ENCODE data around the gene WNK2. TPM values are rescaled to one million over a fixed set of nuclear protein-coding genes. Genes with fewer than 3 reads are reported as not detected.

The WNK2 gene
- total and polyA plus RNA-seq, 5 donors: 167 to 322 (median 246) TPM

- intact Hi-C loops (cut with DNase I): no loop called here
- 54% methylated on average over 17 of the region's 17 CpGs for WGBS
- Histone ChIP-seq H3K4me3 (ENCODE audit: low read length) (no peak overlapping the region), H3K9me3 (ENCODE audit: control insufficient read depth, low read length) (no peaks in the 10 kb centered on the region), H3K27ac (ENCODE audit: low read length) (no peak overlapping the region), H3K27me3 (ENCODE audit: control insufficient read depth, insufficient read depth) (no peaks in the 10 kb centered on the region), H3K4me1 (ENCODE audit: control insufficient read depth, insufficient read depth, low read length) (peaks cover 1% of the 10 kb centered on the region)
- DNase-seq: no peak
- ATAC-seq: no peak
These were observed 113.0 kb downstream of the WNK2 start for GRCh38 chr9:93296889-93297480.

GRCh38 chr9:93297659-93298497, 113.9 kb downstream of the WNK2 start:
- peak in 2 of 3 donors; percentile 49 to 61 for DNase-seq

GRCh38 chr9:93298498-93299417, 114.8 kb downstream of the WNK2 start:
- peaks cover 1% of the 10 kb centered on the region for H3K4me1 ChIP-seq (ENCODE audit: control insufficient read depth, insufficient read depth, low read length)
- no peak overlapping the region for H3K27ac ChIP-seq (ENCODE audit: low read length)
- H3K4me3 ChIP-seq (ENCODE audit: low read length): no peak overlapping the region
- DNase-seq (peak in 1 of 3 donors; percentile 56), ATAC-seq (peak in 1 of 2 donors; percentile 4)
- no peaks in the 10 kb centered on the region for H3K27me3 ChIP-seq (ENCODE audit: control insufficient read depth, insufficient read depth)
- 71% methylated on average over 26 of the region's 26 CpGs for WGBS
- intact Hi-C loops (cut with DNase I): no loop called here
- H3K9me3 ChIP-seq (ENCODE audit: control insufficient read depth, low read length): no peaks in the 10 kb centered on the region

More at GRCh38 chr9:93297659-93298497, 113.9 kb downstream of the WNK2 start:
- intact Hi-C loops (cut with DNase I): no loop called here
- Histone ChIP-seq H3K9me3 (ENCODE audit: control insufficient read depth, low read length) (no peaks in the 10 kb centered on the region), H3K4me1 (ENCODE audit: control insufficient read depth, insufficient read depth, low read length) (peaks cover 1% of the 10 kb centered on the region), H3K27ac (ENCODE audit: low read length) (no peak overlapping the region), H3K27me3 (ENCODE audit: control insufficient read depth, insufficient read depth) (no peaks in the 10 kb centered on the region), H3K4me3 (ENCODE audit: low read length) (no peak overlapping the region)
- 67% methylated on average over 33 of the region's 33 CpGs for WGBS
- no peak for ATAC-seq

DNA sequence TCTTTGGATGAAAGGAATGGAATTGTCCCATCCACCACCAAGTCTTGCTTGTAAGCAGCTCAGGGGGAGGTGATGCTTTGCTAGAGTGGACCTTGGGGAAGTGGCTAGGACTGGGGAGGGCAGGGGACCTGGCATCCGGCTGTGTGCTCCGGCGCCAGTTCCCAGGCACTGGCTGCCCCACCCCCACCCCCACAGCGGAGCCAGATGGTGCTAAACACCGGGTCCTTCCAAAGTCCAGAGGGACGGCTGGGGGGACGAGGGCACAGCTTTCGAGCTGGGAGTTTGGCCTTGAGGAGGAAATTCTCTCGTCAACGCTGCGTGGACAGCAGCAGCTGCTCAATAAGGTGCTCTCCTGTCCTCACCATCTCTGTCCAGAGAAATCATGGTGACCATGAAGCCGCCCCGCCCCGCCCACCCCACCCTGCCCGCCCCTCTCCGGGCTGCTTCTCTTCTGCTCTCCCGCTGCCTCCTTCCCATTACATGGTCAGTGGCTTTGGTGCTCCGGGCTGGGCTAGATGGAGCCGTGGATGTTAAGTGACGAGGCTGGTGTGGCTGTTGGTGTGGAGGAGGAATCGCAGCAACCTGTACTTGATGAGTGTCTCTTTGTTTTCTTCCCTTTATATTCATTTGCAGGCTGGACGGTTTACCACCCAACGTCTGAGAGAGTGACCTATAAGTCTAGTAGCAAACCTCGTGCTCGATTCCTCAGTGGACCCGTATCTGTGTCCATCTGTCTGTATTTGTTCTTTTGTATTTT, 115.7 kb downstream of the WNK2 start:
- intact Hi-C loops (cut with DNase I): loop anchor here in 3 of 4 donors (5.0 to 10.0 kb wide), 3 partner anchors 137 to 195 kb away; no protein-coding TSS in a partner anchor
- Histone ChIP-seq H3K4me3 (ENCODE audit: low read length) (no peak overlapping the region), H3K27ac (ENCODE audit: low read length) (no peak overlapping the region), H3K9me3 (ENCODE audit: control insufficient read depth, low read length) (no peaks in the 10 kb centered on the region), H3K27me3 (ENCODE audit: control insufficient read depth, insufficient read depth) (no peaks in the 10 kb centered on the region), H3K4me1 (ENCODE audit: control insufficient read depth, insufficient read depth, low read length) (peaks cover 1% of the 10 kb centered on the region)
- WGBS: 70% methylated on average over 26 of the region's 26 CpGs
- DNase-seq (peak in 1 of 3 donors; percentile 63), ATAC-seq (peak; percentile 12 to 37)

- Histone ChIP-seq H3K27me3 (ENCODE audit: control insufficient read depth, insufficient read depth) (no peaks in the 10 kb centered on the region), H3K4me1 (ENCODE audit: control insufficient read depth, insufficient read depth, low read length) (peaks cover 1% of the 10 kb centered on the region), H3K4me3 (ENCODE audit: low read length) (no peak overlapping the region), H3K27ac (ENCODE audit: low read length) (no peak overlapping the region), H3K9me3 (ENCODE audit: control insufficient read depth, low read length) (no peaks in the 10 kb centered on the region)
- no peak for ATAC-seq
- WGBS: 78% methylated on average over 14 of the region's 14 CpGs
- peak in 1 of 3 donors; percentile 38 for DNase-seq
- intact Hi-C loops (cut with DNase I): loop anchor here in 3 of 4 donors (5.0 to 10.0 kb wide), 3 partner anchors 138 to 195 kb away; no protein-coding TSS in a partner anchor
These were observed 116.2 kb downstream of the WNK2 start for GRCh38 chr9:93300175-93300572.

- DNase-seq (no peak), ATAC-seq (no peak)
- Histone ChIP-seq H3K27me3 (ENCODE audit: control insufficient read depth, insufficient read depth) (no peaks in the 10 kb centered on the region), H3K4me1 (ENCODE audit: control insufficient read depth, insufficient read depth, low read length) (peaks cover 1% of the 10 kb centered on the region), H3K9me3 (ENCODE audit: control insufficient read depth, low read length) (no peaks in the 10 kb centered on the region), H3K4me3 (ENCODE audit: low read length) (no peak overlapping the region), H3K27ac (ENCODE audit: low read length) (no peak overlapping the region)
- WGBS: 69% methylated on average over 12 of the region's 12 CpGs
- intact Hi-C loops (cut with DNase I): loop anchor here in 3 of 4 donors (5.0 to 10.0 kb wide), 3 partner anchors 138 to 196 kb away; no protein-coding TSS in a partner anchor
These were observed 116.7 kb downstream of the WNK2 start for GRCh38 chr9:93300585-93301081.

DNA sequence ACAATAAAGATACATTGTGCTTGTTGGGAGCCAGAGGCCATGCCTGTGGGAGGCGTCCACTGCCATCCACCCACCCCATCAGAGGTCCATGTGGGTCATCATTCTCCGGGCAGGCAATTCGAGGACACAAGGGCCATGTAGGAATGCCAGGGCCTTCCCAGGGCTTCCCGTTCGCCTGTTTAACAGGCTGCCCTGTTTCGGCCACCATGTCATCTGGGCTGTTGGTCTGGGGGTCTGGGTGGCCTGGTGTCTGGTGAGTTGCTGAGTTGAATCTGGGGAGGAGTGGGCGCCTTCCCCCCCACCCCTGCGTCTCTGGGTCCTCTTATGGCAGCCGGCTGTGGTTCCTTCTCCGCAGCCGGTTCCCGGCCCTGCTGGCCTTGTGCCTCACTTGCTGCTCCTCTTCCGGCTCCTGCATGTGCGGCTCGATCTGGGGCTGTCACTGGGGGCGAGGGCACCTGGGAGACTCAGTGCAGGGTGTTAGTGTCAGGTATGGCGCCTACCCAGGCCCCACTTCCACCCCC, 117.4 kb downstream of the WNK2 start:
- no peaks in the 10 kb centered on the region for H3K27me3 ChIP-seq (ENCODE audit: control insufficient read depth, insufficient read depth)
- no peak overlapping the region for H3K4me3 ChIP-seq (ENCODE audit: low read length)
- DNase-seq (peak in 1 of 3 donors; percentile 60), ATAC-seq (no peak)
- peaks cover 1% of the 10 kb centered on the region for H3K4me1 ChIP-seq (ENCODE audit: control insufficient read depth, insufficient read depth, low read length)
- intact Hi-C loops (cut with DNase I): loop anchor here in 3 of 4 donors (5.0 to 10.0 kb wide), 3 partner anchors 139 to 197 kb away; no protein-coding TSS in a partner anchor
- no peaks in the 10 kb centered on the region for H3K9me3 ChIP-seq (ENCODE audit: control insufficient read depth, low read length)
- H3K27ac ChIP-seq (ENCODE audit: low read length): no peak overlapping the region
- 85% methylated on average over 17 of the region's 17 CpGs for WGBS

GRCh38 chr9:93301911-93302541, 118.1 kb downstream of the WNK2 start:
- intact Hi-C loops (cut with DNase I): loop anchor here (2.0 to 10.0 kb wide), 4 partner anchors 140 to 197 kb away; no protein-coding TSS in a partner anchor
- ATAC-seq (no peak), DNase-seq (peak in 1 of 3 donors; percentile 43)
- Histone ChIP-seq H3K27me3 (ENCODE audit: control insufficient read depth, insufficient read depth) (no peaks in the 10 kb centered on the region), H3K4me1 (ENCODE audit: control insufficient read depth, insufficient read depth, low read length) (peaks cover 1% of the 10 kb centered on the region), H3K27ac (ENCODE audit: low read length) (no peak overlapping the region), H3K9me3 (ENCODE audit: control insufficient read depth, low read length) (no peaks in the 10 kb centered on the region), H3K4me3 (ENCODE audit: low read length) (no peak overlapping the region)
- 80% methylated on average over 16 of the region's 16 CpGs for WGBS

- Histone ChIP-seq H3K4me1 (ENCODE audit: control insufficient read depth, insufficient read depth, low read length) (peaks cover 1% of the 10 kb centered on the region), H3K27me3 (ENCODE audit: control insufficient read depth, insufficient read depth) (no peaks in the 10 kb centered on the region), H3K9me3 (ENCODE audit: control insufficient read depth, low read length) (no peaks in the 10 kb centered on the region), H3K27ac (ENCODE audit: low read length) (no peak overlapping the region), H3K4me3 (ENCODE audit: low read length) (no peak overlapping the region)
- ATAC-seq (peak; percentile 22 to 23), DNase-seq (peak; percentile 52 to 80 (median 77))
- intact Hi-C loops (cut with DNase I): loop anchor here (2.0 to 10.0 kb wide), 4 partner anchors 140 to 198 kb away; no protein-coding TSS in a partner anchor
- WGBS: 84% methylated on average over 6 of the region's 6 CpGs
These were observed 118.8 kb downstream of the WNK2 start for GRCh38 chr9:93302586-93303257.
